Measurements from ENCODE around the gene ITPR1.

GRCh38 chr3:4805662-4806061 is 312.5 kb downstream of the ITPR1 start:
- no peak for TF ChIP-seq YY1 (IDR thresholded peaks at IDR 0.05; ENCODE audit: low read depth)
- TF ChIP-seq CTCF (IDR thresholded peaks at IDR 0.05), result no peak
- TF ChIP-seq POLR2AphosphoS5 (IDR thresholded peaks at IDR 0.05; ENCODE audit: low read depth, low read length), result no peak
- no peak for TF ChIP-seq MAX (IDR thresholded peaks at IDR 0.05; ENCODE audit: low read depth)
- TF ChIP-seq EZH2phosphoT487 (IDR thresholded peaks at IDR 0.05; ENCODE audit: borderline replicate concordance, low read depth), result no peak
- TF ChIP-seq SIN3A (IDR thresholded peaks at IDR 0.05; ENCODE audit: borderline replicate concordance, low read depth, low read length), result no peak
- TF ChIP-seq CHD2 (IDR thresholded peaks at IDR 0.05; ENCODE audit: low read length, partially characterized antibody), result no peak
- TF ChIP-seq RAD21 (IDR thresholded peaks at IDR 0.05; ENCODE audit: low read length), result no peak
- TF ChIP-seq REST (IDR thresholded peaks at IDR 0.05; ENCODE audit: low read depth, low read length), result no peak
- no peak for TF ChIP-seq MEF2A (IDR thresholded peaks at IDR 0.05; ENCODE audit: borderline replicate concordance, low read depth)
- no peak for TF ChIP-seq PBX3 (IDR thresholded peaks at IDR 0.05)
- TF ChIP-seq JUND (IDR thresholded peaks at IDR 0.05), result no peak

Measured in SK-N-SH (cell line).